Measurements from ENCODE around the gene RPEL1.
A peak's percentile ranks its signal among the peaks of the same experiment; 100 is the strongest.
"Not testable (repeated sequence)": the region's sequence is repeated elsewhere in the genome, so short reads cannot be mapped to it uniquely, and the experiment has no call there.

The RPEL1 gene

GRCh38 chr10:103232772-103233488, 12.8 kb upstream of the RPEL1 start:
- DNase-seq: no peak

GRCh38 chr10:103235775-103236174, 9.9 kb upstream of the RPEL1 start:
- DNase-seq: no peak

- no peak for DNase-seq
Measured at GRCh38 chr10:103238506-103239252, 7.0 kb upstream of the RPEL1 start.

DNA sequence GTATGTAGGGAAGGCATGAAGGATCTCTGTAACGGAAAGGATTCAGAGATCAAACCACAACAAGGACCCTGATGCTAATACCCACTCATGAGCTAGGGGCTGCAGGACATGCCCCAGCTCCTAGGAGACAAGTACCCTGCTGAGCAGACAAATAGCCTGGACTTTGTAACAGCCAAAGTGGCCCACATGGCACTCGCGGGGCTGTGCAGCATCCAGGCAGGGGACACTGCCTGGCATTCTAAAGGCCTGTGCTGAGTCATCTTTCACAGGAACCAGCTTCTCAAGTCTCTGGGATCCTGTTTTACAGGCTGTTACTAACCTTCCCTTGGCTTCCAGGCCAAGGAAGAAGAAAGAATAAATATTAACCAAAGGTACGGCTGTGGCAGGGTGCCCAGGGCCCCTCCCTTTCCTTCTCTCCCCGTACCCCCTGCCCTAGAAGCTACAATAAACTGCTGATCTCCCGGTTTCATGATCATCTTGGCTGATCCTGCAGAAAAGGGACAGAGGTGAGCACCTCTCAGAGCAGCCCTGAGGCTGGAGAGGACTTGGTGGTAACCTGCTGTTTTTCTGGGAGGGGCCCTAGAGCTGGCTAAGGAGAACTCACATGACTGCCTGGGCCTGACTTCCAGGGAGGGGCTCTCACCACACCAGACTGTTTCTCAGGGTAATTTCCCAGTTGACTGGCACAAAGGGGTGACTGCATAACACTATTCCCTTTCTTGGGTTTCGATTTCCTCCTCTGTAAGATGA, 4.2 kb upstream of the RPEL1 start:
- peak in 29 of 51 donors; percentile 1 to 53 (median 12) for DNase-seq

GRCh38 chr10:103244666-103245271, 918 bp upstream of the RPEL1 start:
- DNase-seq: peak in 46 of 51 donors; percentile 1 to 85 (median 44)

- DNase-seq: no peak
Measured at GRCh38 chr10:103246324-103246723, 637 bp downstream of the RPEL1 start.

DNA sequence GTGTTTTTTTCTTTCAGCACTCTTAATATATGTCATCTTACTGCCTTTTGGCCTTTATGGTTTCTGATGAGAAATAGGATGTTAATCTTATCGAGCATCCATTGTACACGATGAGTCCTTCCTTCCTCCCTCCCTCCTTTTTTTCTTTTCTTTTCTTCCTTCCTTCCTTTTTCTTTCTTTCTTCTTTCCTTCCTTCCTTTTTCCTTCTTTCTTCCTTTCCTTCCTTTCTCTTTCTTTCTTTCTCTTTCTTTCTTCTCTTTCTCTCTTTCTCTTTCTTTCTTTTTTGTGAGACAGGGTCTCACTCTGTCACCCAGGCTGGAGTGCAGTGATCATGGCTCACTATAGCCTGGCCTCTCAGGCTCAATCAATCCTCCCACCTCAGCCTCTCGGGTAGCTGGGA, 8.4 kb downstream of the RPEL1 start:
- DNase-seq: no peak

DNA sequence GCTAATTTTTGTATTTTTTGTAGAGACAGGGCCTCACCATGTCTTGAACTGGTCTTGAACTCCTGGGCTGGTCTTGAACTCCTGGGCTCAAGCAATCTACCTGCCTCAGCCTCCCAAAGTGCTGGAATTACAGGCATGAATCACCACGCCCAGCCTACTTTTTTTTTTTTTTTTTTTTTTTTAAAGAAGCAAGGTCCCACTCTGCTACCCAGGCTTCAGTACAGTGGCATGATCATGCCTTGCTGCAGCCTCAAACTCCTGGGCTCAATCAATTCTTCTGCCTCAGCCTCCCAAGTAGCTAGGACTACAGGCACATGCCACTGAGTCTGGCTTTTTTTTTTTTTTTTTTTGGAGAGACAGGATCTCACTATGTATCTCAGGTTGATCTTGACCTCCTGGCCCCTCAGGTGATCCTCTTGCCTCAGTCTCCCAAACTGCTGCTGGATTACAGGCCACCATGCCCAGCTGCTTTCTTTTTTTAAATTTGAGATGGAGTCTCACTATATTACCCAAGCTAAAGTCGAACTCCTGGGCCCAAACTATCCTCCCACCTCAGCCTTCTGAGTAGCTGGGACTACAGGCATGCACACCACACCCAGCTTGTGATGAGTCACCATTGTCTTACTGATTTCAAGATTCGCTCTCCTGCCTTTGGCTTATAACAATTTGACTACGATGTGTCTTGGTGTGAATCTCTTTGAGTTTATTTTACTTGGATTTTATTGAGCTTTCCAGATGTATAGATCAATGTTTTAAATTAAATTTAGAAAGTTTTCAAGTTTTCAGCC, 9.0 kb downstream of the RPEL1 start:
- DNase-seq: no peak

DNA sequence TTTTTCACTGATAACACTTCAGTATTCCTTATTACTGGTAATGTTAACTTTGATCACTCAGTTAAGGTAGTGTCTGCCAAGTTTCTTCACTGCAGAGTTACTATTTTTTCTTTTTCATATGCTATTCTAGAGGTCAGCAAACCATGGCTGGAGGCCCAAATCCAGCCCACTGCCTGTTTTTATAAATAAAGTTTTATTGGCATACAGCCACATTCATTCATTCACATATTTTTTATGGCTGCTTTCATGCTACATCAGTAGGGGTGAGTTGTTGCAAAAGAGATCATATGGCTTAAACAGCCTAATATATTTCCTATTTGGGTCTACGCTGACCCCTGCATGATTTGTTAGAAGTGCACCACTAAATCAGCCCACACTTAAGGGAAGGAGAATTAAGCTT, 10.9 kb downstream of the RPEL1 start:
- no peak for DNase-seq

DNA sequence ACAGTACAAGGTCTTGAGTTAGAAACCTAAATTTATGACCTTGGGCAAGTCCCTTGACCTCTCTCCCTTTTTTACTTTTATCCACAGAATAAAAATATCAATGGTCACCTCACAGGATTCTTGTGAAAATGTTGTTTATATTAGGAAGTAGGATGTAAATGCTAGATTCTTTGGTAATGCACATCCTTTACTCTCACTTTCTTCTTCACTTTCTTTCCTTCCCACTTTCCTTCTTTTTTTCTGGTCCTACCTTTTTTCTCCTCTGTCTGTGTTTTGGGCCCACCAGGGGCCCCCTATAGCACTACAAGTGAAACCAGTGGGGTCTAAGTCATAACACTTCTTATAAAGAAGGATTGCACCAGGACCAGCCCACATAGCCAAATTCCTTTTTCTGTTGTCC, 12.1 kb downstream of the RPEL1 start:
- DNase-seq: no peak

DNA sequence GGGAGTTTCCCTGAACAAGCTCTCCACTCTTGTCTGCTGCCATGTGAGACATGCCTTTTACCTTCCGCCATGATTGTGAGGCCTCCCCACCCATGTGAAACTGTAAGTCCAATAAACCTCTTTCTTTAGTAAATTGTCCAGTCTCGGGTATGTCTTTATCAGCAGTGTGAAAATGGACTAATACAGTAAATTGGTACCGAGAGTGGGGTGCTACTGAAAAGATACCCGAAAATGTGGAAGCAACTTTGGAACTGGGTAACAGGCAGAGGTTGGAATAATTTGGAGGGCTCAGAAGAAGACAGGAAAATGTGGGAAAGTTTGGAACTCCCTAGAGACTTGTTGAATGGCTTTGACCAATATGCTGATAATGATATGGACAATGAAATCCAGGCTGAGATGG, 13.2 kb downstream of the RPEL1 start:
- not testable (repeated sequence) for DNase-seq

DNA sequence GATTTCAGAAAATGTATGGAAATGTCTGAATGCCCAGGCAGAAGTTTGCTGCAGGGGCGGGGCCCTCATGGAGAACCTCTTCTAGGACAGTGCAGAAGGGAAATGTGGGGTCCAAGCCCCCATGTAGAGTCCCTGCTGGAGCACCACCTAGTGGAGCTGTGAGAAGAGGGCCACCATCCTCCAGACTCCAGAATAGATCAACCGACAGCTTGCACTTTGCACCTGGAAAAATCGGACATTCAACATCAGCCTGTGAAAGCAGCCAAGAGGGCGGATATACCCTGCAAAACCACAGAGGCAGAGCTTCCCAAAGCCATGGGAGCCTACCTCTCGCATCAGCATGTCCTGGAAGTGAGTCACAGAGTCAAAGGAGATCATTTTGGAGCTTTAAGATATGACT, 14.3 kb downstream of the RPEL1 start:
- DNase-seq: no peak

DNA sequence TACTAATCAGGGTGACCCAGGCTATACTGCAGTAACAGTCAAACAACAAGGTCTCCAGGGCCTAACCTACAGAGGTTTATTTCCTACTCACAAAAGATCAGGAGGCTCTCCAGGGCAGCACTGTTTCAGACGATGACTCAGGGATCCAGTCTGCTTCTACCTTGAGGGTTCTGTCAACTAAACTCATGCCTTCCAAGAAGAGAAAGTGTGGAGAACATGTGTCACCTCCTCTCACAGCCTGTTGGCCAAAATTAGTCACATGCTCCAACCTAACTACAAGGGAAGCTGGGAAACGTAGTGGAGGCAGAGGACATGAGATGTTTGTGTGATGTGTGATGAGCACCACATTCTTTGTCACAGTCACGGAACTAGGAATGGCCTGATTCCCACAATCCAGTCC, 16.5 kb downstream of the RPEL1 start:
- no peak for DNase-seq

- DNase-seq: peak in 16 of 51 donors; percentile 5 to 46 (median 14)
Measured at GRCh38 chr10:103265717-103266329, 20.1 kb downstream of the RPEL1 start.

- peak in 3 of 51 donors; percentile 11 to 43 (median 23) for DNase-seq
Measured at GRCh38 chr10:103273041-103273441, 27.4 kb downstream of the RPEL1 start.

DNA sequence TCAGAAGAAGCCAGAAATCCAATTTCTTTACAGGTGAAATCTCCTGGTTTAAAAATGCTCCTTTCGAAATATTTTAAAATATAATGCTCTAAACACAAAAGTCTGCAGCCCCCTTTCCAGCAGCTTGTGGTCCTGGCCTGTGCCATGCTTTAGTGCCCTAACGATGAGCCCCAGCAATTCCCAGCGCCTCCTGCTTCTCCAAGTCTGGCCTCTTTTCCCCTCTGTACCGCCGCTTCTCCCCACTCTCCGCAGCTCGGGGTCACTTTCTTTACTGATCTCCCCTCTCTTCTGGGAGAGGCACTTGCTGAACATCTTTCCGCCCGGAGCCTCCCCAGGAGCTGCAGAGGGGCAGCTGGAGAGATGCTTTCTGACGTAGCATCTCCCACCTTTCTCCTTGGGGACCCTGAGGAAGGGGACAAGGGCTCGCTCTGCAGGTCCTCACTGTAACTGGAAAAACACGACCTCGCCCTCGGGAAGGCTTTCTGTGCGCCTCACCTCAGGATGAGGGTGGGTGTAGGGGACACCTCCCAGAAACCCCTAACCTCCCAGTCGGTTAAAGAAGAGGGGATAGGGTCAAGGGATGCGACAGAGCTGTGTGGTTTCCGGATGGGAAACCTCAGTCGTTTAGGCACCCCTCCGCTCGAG, 30.7 kb downstream of the RPEL1 start:
- peak in 1 of 51 donors; percentile 41 for DNase-seq

- peak in 28 of 51 donors; percentile 6 to 61 (median 34) for DNase-seq
Measured at GRCh38 chr10:103276896-103277712, 31.4 kb downstream of the RPEL1 start, which contains the start of gene INA. INA (plus strand) TSS chr10:103277138; CDS start chr10:103277212, 74 bp downstream.

- DNase-seq: peak in 3 of 51 donors; percentile 19 to 41 (median 23)
Measured at GRCh38 chr10:103277713-103278536, 32.2 kb downstream of the RPEL1 start.

All from hypothalamus (tissue), 51 donors.